Thyroid gland (tissue), 4 donors: ENCODE results near the gene PIGW. TPM values are rescaled to one million over a fixed set of nuclear protein-coding genes. Genes with fewer than 3 reads are reported as not detected.

Experiments used
- DNase-seq, 2 donors: peaks; one replicate each; pipeline ENCODE4 v3.0.0-alpha.2; 2019
- H3K27ac ChIP-seq, 3 donors: fragments of 200-600 bp; sonication (generic); 1 replicate in 2 of 3; 2 replicates in 1 of 3; pipeline ENCODE4 v1.5.1; 2016 to 2019; ENCODE audit warnings: mild to moderate bottlenecking in 1 of 3, moderate library complexity in 1 of 3
- H3K27me3 ChIP-seq: fragments of 200-600 bp; sonication (generic); one replicate; pipeline ENCODE4 v1.5.1; 2019
- H3K36me3 ChIP-seq, 2 donors: fragments of 200-600 bp; sonication (generic); one replicate each; pipeline ENCODE4 v1.5.1; 2016 to 2019
- H3K4me1 ChIP-seq, 2 donors: fragments of 200-600 bp; sonication (generic); one replicate each; pipeline ENCODE4 v1.5.1; 2017 to 2019
- H3K4me3 ChIP-seq, 3 donors: fragments of 200-600 bp; sonication (generic); replicated peaks in 1 of 3; 1 replicate in 2 of 3; 2 replicates in 1 of 3; pipeline ENCODE4 v1.5.1; 2016; ENCODE audit warnings: mild to moderate bottlenecking in 1 of 3
- H3K9me3 ChIP-seq: fragments of 200-600 bp; sonication (generic); one replicate; pipeline ENCODE4 v1.5.1; 2017
- CTCF ChIP-seq, 6 experiments: fragments of 200-600 bp in 3 of 6; fragments of 450-650 bp in 3 of 6; sonication (generic) in 3 of 6; IDR thresholded peaks; one replicate each; pipeline ENCODE4 v1.5.1; 2016 to 2019; ENCODE audit warnings: antibody characterized with exemption in 6 of 6, mild to moderate bottlenecking in 2 of 6, inconsistent platforms in 1 of 6, moderate library complexity in 1 of 6
- POLR2A ChIP-seq, 2 donors: fragments of 450-650 bp; IDR thresholded peaks; one replicate each; pipeline ENCODE4 v1.6.1; 2017; ENCODE audit warnings: antibody characterized with exemption in 2 of 2, mild to moderate bottlenecking in 2 of 2, moderate library complexity in 1 of 2
- WGBS, 2 donors: methylation state at CpG; one replicate each; pipeline ENCODE4 v1.1.5; 2017; 5-methylcytosine and 5-hydroxymethylcytosine counted together
- intact Hi-C: fragments of 100-400 bp; cut with DNase I; formaldehyde crosslinking; loops from one replicate; pipeline ENCODE4 v1.15.1; 2023
- total RNA-seq, 4 donors: library from RNA; depleted of rRNA; stranded (reverse); fragments of >200 nt; gene quantifications; one replicate each; pipeline ENCODE4 v1.2.3, GENCODE V29; 2016

The PIGW gene
- total RNA-seq, 4 donors from 2014 or later: 6.1 to 12.5 (median 7.1) TPM

DNA sequence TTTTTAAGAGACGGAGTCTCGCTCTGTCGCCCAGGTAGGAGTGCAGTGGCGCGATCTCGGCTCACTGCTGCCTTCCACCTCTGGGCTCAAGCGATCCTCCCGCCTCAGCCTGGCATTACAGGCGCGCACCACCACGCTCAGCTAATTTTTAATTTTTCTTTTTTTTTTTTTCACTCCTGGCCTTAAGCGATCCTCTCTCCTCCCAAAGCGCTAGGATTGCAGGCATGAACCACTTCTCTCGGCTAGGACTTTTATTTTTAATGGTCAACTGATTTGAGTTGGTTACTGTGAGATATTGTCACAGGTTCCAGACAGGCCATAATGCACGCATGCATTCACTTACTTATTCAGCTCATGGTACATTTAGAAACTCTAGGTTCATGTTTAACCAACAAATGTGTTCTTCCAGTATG is 888 bp downstream of the PIGW start:
- no peak for TF ChIP-seq POLR2A (IDR thresholded peaks at IDR 0.05)
- TF ChIP-seq CTCF (IDR thresholded peaks at IDR 0.05): peak in 2 of 6 experiments; percentile 2 to 31
- Histone ChIP-seq H3K9me3 (no peaks in the 10 kb centered on the region), H3K27ac (peak overlapping the region; percentile 22 to 87 (median 85)), H3K27me3 (no peaks in the 10 kb centered on the region), H3K36me3 (peaks cover 0 to 12% of the 10 kb centered on the region in 2 donors), H3K4me3 (peak overlapping the region; percentile 75 to 100 (median 79)), H3K4me1 (peaks cover 5 to 10% of the 10 kb centered on the region in 2 donors)
- intact Hi-C loops: no loop called here
- 12 to 17% methylated on average over 15 of the region's 15 CpGs for WGBS, 2 donors
- no peak for DNase-seq

GRCh38 chr17:36540696-36541095 is 5.9 kb downstream of the PIGW start:
- TF ChIP-seq POLR2A (IDR thresholded peaks at IDR 0.05) (no peak), CTCF (IDR thresholded peaks at IDR 0.05) (no peak)
- no peak for DNase-seq
- Histone ChIP-seq H3K4me3 (no peak overlapping the region), H3K27ac (no peak overlapping the region), H3K27me3 (no peaks in the 10 kb centered on the region), H3K36me3 (no peaks in the 10 kb centered on the region), H3K4me1 (peaks cover 9 to 14% of the 10 kb centered on the region in 2 donors), H3K9me3 (no peaks in the 10 kb centered on the region)
- intact Hi-C loops: loop anchor here (5.0 kb wide), 1 partner anchor 52 kb away; the partner anchor contains the start of gene DHRS11
- 96 to 98% methylated on average over 3 of the region's 3 CpGs for WGBS, 2 donors

DNA sequence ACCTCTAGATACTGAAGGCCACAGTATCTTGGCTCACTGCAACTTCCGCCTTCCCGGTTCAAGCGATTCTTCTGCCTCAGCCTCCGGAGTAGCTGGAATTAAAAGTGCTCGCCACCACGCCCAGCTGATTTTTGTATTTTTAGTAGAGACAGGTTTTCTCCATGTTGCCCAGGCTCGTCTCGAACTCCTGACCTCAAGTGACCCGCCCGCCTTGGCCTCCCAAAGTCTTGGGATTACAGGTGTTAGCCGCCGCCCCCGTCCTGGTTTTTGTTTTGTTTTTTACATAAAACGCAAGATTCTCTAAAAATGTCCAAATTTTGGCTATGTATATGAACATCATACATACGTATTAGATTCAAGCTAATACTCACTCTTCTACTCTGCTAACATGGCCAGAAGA is 8.0 kb downstream of the PIGW start:
- intact Hi-C loops: loop anchor here (5.0 kb wide), 1 partner anchor 50 kb away; the partner anchor contains the start of gene DHRS11
- Histone ChIP-seq H3K36me3 (no peaks in the 10 kb centered on the region), H3K27me3 (no peaks in the 10 kb centered on the region), H3K9me3 (no peaks in the 10 kb centered on the region), H3K4me1 (peaks cover 23 to 26% of the 10 kb centered on the region in 2 donors), H3K4me3 (no peak overlapping the region), H3K27ac (no peak overlapping the region)
- no peak for DNase-seq
- WGBS, 2 donors: 91 to 98% methylated on average over 15 of the region's 15 CpGs
- TF ChIP-seq CTCF (IDR thresholded peaks at IDR 0.05) (no peak), POLR2A (IDR thresholded peaks at IDR 0.05) (no peak)

DNA sequence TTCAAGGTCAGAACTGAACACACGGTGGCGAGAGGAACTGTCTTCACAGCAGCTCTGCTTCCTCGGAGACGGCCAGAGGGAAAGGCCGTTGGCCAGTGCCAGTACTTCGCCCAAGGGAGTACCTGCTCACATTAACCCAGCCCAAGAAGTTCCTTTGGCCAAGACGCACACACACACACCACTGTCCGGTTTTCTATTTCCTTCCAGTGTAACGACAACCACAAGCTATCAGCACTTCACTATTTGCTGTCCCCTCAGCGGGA is 9.2 kb downstream of the PIGW start:
- peak; percentile 48 to 52 for DNase-seq
- TF ChIP-seq POLR2A (IDR thresholded peaks at IDR 0.05): no peak
- TF ChIP-seq CTCF (IDR thresholded peaks at IDR 0.05): peak in 2 of 6 experiments; percentile 17 to 22
- Histone ChIP-seq H3K9me3 (no peaks in the 10 kb centered on the region), H3K4me1 (peaks cover 29 to 36% of the 10 kb centered on the region in 2 donors), H3K27ac (peak overlapping the region; percentile 97 to 100 (median 99)), H3K36me3 (no peaks in the 10 kb centered on the region), H3K27me3 (no peaks in the 10 kb centered on the region), H3K4me3 (peak overlapping the region; percentile 57 to 97 (median 94))
- intact Hi-C loops: loop anchor here (5.0 kb wide), 1 partner anchor 48 kb away; the partner anchor contains the start of gene DHRS11
- 0% methylated on average over 10 of the region's 10 CpGs for WGBS, 2 donors

- H3K4me1 ChIP-seq: peaks cover 32 to 39% of the 10 kb centered on the region in 2 donors
- H3K9me3 ChIP-seq: no peaks in the 10 kb centered on the region
- TF ChIP-seq POLR2A (IDR thresholded peaks at IDR 0.05) (peak; percentile 50 to 71), CTCF (IDR thresholded peaks at IDR 0.05) (no peak)
- intact Hi-C loops: loop anchor here (5.0 kb wide), 1 partner anchor 48 kb away; the partner anchor contains the start of gene DHRS11
- 0% methylated on average over 37 to 42 of the region's 71 CpGs for WGBS, 2 donors
- H3K27ac ChIP-seq: peak within 1 kb of the TSS; percentile 97 to 100 (median 99)
- H3K27me3 ChIP-seq: no peaks in the 10 kb centered on the region
- peak within 1 kb of the TSS; percentile 57 to 97 (median 94) for H3K4me3 ChIP-seq
- H3K36me3 ChIP-seq: no peaks in the 10 kb centered on the region
- DNase-seq: peak; percentile 88 to 93
These were observed 9.7 kb downstream of the PIGW start, which contains the start of gene GGNBP2 for GRCh38 chr17:36544307-36545076. Gene GGNBP2 (plus strand): TSS chr17:36544919. CDS start chr17:36545725, 806 bp downstream.
